PC-3 (cell line): ENCODE measurements around the gene PCCA.

Experiments
- EZH2 ChIP-seq: fragments of 300-600 bp; sonication (generic); IDR thresholded peaks from one replicate; pipeline ENCODE4 v1.6.1; 2017; ENCODE audit warnings: antibody characterized with exemption, mild to moderate bottlenecking, low read length; ENCODE audit not compliant: unreplicated experiment
- TF ChIP-seq, protein P1 (sequence below): fragments of 300-600 bp; sonication (generic); conservative IDR thresholded peaks from 2 replicates; pipeline ENCODE4 v1.5.1; 2017; ENCODE audit warnings: antibody characterized with exemption, low read depth, mild to moderate bottlenecking, low read length

DNA sequence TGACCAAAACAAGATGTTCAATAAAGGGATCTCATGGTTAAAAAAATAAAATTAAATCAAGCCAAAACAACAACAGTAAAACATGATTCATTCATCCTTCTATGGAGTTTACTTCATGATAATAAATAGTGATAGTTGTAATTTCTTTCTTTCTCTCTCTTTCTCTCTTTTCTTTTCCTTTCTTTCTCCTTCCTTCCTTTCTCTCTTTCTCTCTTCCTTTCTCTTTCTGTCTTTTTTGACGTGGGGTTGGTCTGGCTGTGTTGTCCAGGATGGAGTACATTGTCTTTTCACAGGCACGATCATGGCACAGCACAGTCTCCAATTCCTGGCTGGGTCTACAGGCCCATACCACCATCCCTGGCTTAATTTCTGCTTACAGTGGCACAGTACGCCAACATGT lies 29.1 kb upstream of the PCCA start:
- TF ChIP-seq, protein P1, sequence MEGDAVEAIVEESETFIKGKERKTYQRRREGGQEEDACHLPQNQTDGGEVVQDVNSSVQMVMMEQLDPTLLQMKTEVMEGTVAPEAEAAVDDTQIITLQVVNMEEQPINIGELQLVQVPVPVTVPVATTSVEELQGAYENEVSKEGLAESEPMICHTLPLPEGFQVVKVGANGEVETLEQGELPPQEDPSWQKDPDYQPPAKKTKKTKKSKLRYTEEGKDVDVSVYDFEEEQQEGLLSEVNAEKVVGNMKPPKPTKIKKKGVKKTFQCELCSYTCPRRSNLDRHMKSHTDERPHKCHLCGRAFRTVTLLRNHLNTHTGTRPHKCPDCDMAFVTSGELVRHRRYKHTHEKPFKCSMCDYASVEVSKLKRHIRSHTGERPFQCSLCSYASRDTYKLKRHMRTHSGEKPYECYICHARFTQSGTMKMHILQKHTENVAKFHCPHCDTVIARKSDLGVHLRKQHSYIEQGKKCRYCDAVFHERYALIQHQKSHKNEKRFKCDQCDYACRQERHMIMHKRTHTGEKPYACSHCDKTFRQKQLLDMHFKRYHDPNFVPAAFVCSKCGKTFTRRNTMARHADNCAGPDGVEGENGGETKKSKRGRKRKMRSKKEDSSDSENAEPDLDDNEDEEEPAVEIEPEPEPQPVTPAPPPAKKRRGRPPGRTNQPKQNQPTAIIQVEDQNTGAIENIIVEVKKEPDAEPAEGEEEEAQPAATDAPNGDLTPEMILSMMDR = no peak
- TF ChIP-seq EZH2 = no peak
